ENCODE measurements around the gene METTL23.
"Not testable (repeated sequence)": the region's sequence is repeated elsewhere in the genome, so short reads cannot be mapped to it uniquely, and the experiment has no call there.

Gene METTL23

GRCh38 chr17:76695059-76695831 is 31.4 kb upstream of the METTL23 start:
- DNase-seq = no peak

- no peak for DNase-seq
Measured at GRCh38 chr17:76696763-76697701, 29.6 kb upstream of the METTL23 start.

GRCh38 chr17:76697702-76698465 is 28.8 kb upstream of the METTL23 start:
- DNase-seq = no peak

GRCh38 chr17:76698466-76698977 is 28.1 kb upstream of the METTL23 start:
- not testable (repeated sequence) for DNase-seq

- no peak for DNase-seq
Measured at GRCh38 chr17:76700270-76700616, 26.4 kb upstream of the METTL23 start.

GRCh38 chr17:76700617-76701470 is 25.8 kb upstream of the METTL23 start:
- no peak for DNase-seq

- no peak for DNase-seq
Measured at GRCh38 chr17:76701471-76701967, 25.1 kb upstream of the METTL23 start.

GRCh38 chr17:76702076-76702475 is 24.6 kb upstream of the METTL23 start:
- DNase-seq = no peak

- DNase-seq = no peak
Measured at GRCh38 chr17:76702941-76703637, 23.6 kb upstream of the METTL23 start.

GRCh38 chr17:76704805-76705204 is 21.8 kb upstream of the METTL23 start:
- no peak for DNase-seq

- no peak for DNase-seq
Measured at GRCh38 chr17:76706817-76707216, 19.8 kb upstream of the METTL23 start.

- DNase-seq = no peak
Measured at GRCh38 chr17:76707985-76708807, 18.4 kb upstream of the METTL23 start.

GRCh38 chr17:76709077-76709950 is 17.3 kb upstream of the METTL23 start:
- no peak for DNase-seq

GRCh38 chr17:76709951-76710862 is 16.4 kb upstream of the METTL23 start:
- not testable (repeated sequence) for DNase-seq

- DNase-seq = peak; percentile 35
Measured at GRCh38 chr17:76710863-76711611, 15.6 kb upstream of the METTL23 start, which contains the start of gene MXRA7. TSS of gene MXRA7 (minus strand) at chr17:76710965. CDS start at chr17:76710946, 19 bp downstream.

- DNase-seq = not testable (repeated sequence)
Measured at GRCh38 chr17:76712321-76712720, 14.3 kb upstream of the METTL23 start.

- DNase-seq = no peak
Measured at GRCh38 chr17:76713765-76714164, 12.9 kb upstream of the METTL23 start.
